Endothelial cell of umbilical vein (primary cell): ENCODE results near the gene TMPRSS9. TPM values are rescaled to one million over a fixed set of nuclear protein-coding genes. Genes with fewer than 3 reads are reported as not detected.

Source experiments
- BruUV-seq: library from RNA; stranded (reverse); fragments of 400-500 nt; replicated peaks from 2 replicates; lab custom pipeline; 2021; lab: Mats Ljungman, UMichigan
- CTCF ChIA-PET: fragments of 300-600, 350-600 bp; sonication (Branson Sonifier 250); formaldehyde crosslinking; loops from one replicate; lab custom pipeline; 2021; ENCODE audit warnings: antibody characterized with exemption, inconsistent platforms; lab: Charles Lee
- POLR2A ChIA-PET: fragments of 300-600, 350-600 bp; sonication (Branson Sonifier 250); formaldehyde crosslinking; loops from one replicate; lab custom pipeline; 2021; ENCODE audit warnings: antibody characterized with exemption, inconsistent platforms; lab: Charles Lee
- DNase-seq: peaks from one replicate; pipeline ENCODE4 v3.0.0-alpha.2; 2011; ENCODE audit warnings: low read depth, low spot score
- FAIRE-seq: peaks from 2 replicates; lab custom pipeline; 2011; peaks lifted over from hg19 to GRCh38; lab: Jason Lieb, UNC
- H2AFZ ChIP-seq: 2 replicates; pipeline ENCODE4 v1.6.0; 2012; ENCODE audit warnings: low read depth, low read length, control low read depth, inconsistent platforms
- H3K27ac ChIP-seq: 2 replicates; pipeline ENCODE4 v1.5.1; 2011; ENCODE audit warnings: low read depth, mild to moderate bottlenecking, control low read depth, low read length, moderate library complexity; ENCODE audit not compliant: insufficient read depth
- H3K27me3 ChIP-seq, 2 experiments: 2 replicates each; pipeline versions ENCODE4 v1.6.0 to v1.6.1; 2011; ENCODE audit warnings: low read length in 2 of 2, mixed read lengths in 1 of 2; ENCODE audit not compliant: control insufficient read depth in 2 of 2, insufficient read depth in 2 of 2
- H3K36me3 ChIP-seq, 2 experiments: 2 replicates in 1 of 2; 3 replicates in 1 of 2; pipeline ENCODE4 v1.5.1; 2011; ENCODE audit warnings: low read length in 2 of 2, mild to moderate bottlenecking in 1 of 2, moderate library complexity in 1 of 2; ENCODE audit not compliant: control insufficient read depth in 2 of 2, insufficient read depth in 2 of 2; ENCODE audit errors: extremely low read depth in 1 of 2
- H3K4me1 ChIP-seq: 3 replicates; pipeline ENCODE4 v1.5.1; 2011; ENCODE audit warnings: mild to moderate bottlenecking, low read length; ENCODE audit not compliant: control insufficient read depth, insufficient read depth; ENCODE audit errors: extremely low read depth
- H3K4me2 ChIP-seq: 2 replicates; pipeline ENCODE4 v1.6.1; 2011; ENCODE audit warnings: low read length, control low read depth, mixed read lengths; ENCODE audit not compliant: insufficient read depth
- H3K4me3 ChIP-seq, 3 experiments: fragments of 200-600 bp in 1 of 3; sonication (generic), shearing (Covaris generic) in 1 of 3; replicated peaks in 1 of 3; 2 replicates each; pipeline ENCODE4 v1.5.1; 2011 to 2016; ENCODE audit warnings: control low read depth in 3 of 3, low read length in 3 of 3, mild to moderate bottlenecking in 2 of 3, inconsistent platforms in 1 of 3, low read depth in 1 of 3, moderate library complexity in 1 of 3; ENCODE audit not compliant: insufficient read depth in 1 of 3
- H3K79me2 ChIP-seq: 2 replicates; pipeline ENCODE4 v1.6.0; 2012; ENCODE audit warnings: low read length, inconsistent platforms; ENCODE audit not compliant: control insufficient read depth, insufficient read depth
- H3K9ac ChIP-seq: replicated peaks from 2 replicates; pipeline ENCODE3; 2011; ENCODE audit warnings: low read length, control low read depth; ENCODE audit not compliant: insufficient read depth; ENCODE audit errors: extremely low read depth
- H3K9me1 ChIP-seq: replicated peaks from 3 replicates; pipeline ENCODE4 v1.6.0; 2011; ENCODE audit warnings: mild to moderate bottlenecking, low read length; ENCODE audit not compliant: control insufficient read depth, insufficient read depth; ENCODE audit errors: extremely low read depth
- H3K9me3 ChIP-seq: replicated peaks from 2 replicates; pipeline ENCODE4 v1.5.1; 2012; ENCODE audit warnings: low read length, inconsistent platforms; ENCODE audit not compliant: control insufficient read depth, insufficient read depth
- H4K20me1 ChIP-seq: replicated peaks from 2 replicates; pipeline ENCODE3; 2011; ENCODE audit warnings: mild to moderate bottlenecking, low read length; ENCODE audit not compliant: control insufficient read depth, insufficient read depth; ENCODE audit errors: extremely low read depth
- EZH2 ChIP-seq: IDR thresholded peaks from 2 replicates; pipeline ENCODE4 v1.6.1; 2012; ENCODE audit warnings: borderline replicate concordance, low read depth, mild to moderate bottlenecking, moderate library complexity, low read length, inconsistent platforms; ENCODE audit not compliant: severe bottlenecking
- FOS ChIP-seq: IDR thresholded peaks from 2 replicates; pipeline ENCODE4 v1.6.1; 2011; ENCODE audit warnings: mild to moderate bottlenecking, low read length, moderate library complexity, borderline replicate concordance; ENCODE audit not compliant: insufficient read depth
- GATA2 ChIP-seq: IDR thresholded peaks from 2 replicates; pipeline ENCODE4 v1.7.0; 2011; ENCODE audit warnings: low read depth, mild to moderate bottlenecking, moderate library complexity, mixed read lengths, low read length; ENCODE audit not compliant: insufficient read length, insufficient read depth
- JUN ChIP-seq: IDR thresholded peaks from 2 replicates; pipeline ENCODE4 v1.6.1; 2011; ENCODE audit warnings: borderline replicate concordance, low read depth; ENCODE audit not compliant: insufficient read length, insufficient read depth
- MYC ChIP-seq: IDR thresholded peaks from one replicate; pipeline ENCODE4 v1.6.1; 2011; ENCODE audit warnings: mild to moderate bottlenecking, low read depth, low read length
- POLR2A ChIP-seq: IDR thresholded peaks from 2 replicates; pipeline ENCODE4 v1.6.1; 2012; ENCODE audit warnings: low read depth, mild to moderate bottlenecking, control low read depth, low read length
- POLR2AphosphoS5 ChIP-seq: IDR thresholded peaks from 2 replicates; pipeline ENCODE4 v1.6.1; 2012; ENCODE audit warnings: low read depth, mild to moderate bottlenecking, control low read depth, low read length, moderate library complexity; ENCODE audit not compliant: insufficient read depth
- dilution Hi-C: fragments of 300-500 bp; cut with MboI; formaldehyde crosslinking; loops from one replicate; pipeline ENCODE4 v1.15.0; 2019; ENCODE audit warnings: low sequenced_read_pairs; ENCODE audit not compliant: extremely low pct_ligation_motif_present
- intact Hi-C: fragments of 100-400 bp; cut with micrococcal nuclease; formaldehyde crosslinking; loops from one replicate; pipeline ENCODE4 v1.10.0; 2022
- polyA plus RNA-seq, 4 experiments: library from polyadenylated mRNA; depleted of rRNA in 3 of 4; stranded (reverse) in 3 of 4; unstranded in 1 of 4; fragments of >200 nt; gene quantifications; 2 replicates each; pipeline versions ENCODE4 v1.2.1 to v1.2.3, GENCODE V29; 2011 to 2012; ENCODE audit warnings: missing spikeins in 1 of 4
- total RNA-seq: library from RNA; stranded (reverse); gene quantifications from 2 replicates; pipeline ENCODE4 v1.2.3, GENCODE V29; 2021
- TF ChIP-seq, protein P1 (sequence below), 2 donors: IDR thresholded peaks; 1 replicate in 1 of 2; 2 replicates in 1 of 2; pipeline ENCODE4 v1.5.1; 2011; ENCODE audit warnings: low read length in 2 of 2, mild to moderate bottlenecking in 2 of 2, moderate library complexity in 2 of 2, control low read depth in 1 of 2, inconsistent platforms in 1 of 2, low read depth in 1 of 2; ENCODE audit not compliant: insufficient read depth in 1 of 2; ENCODE audit errors: extremely low read depth in 1 of 2
- TF ChIP-seq, protein P2 (sequence below): IDR thresholded peaks from 2 replicates; pipeline ENCODE4 v1.6.1; 2011; ENCODE audit not compliant: insufficient read depth, insufficient read length

Gene TMPRSS9
- total and polyA plus RNA-seq, 2 donors (not counting 3 experiments of a cell fraction or from before 2014, with no cell fraction given), result not detected

DNA sequence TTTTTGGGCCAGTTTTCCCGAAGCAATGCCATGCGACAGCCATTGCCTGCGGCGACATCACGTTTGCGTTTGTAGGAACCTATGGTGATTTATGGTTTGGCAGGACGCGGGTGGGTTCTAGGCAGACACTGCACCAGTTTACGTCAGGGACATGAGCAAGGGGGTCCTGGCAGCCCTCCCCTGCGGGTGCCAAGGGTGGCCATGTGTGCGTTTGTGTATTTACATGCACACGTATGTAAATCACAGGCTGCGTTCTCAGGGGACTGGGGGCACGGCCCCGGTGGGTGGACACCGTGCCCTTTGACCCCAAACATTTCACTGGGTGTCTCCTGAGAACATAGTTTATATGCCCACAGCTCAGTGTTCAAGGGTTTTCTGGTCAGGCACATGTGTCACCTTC is 9.4 kb upstream of the TMPRSS9 start:
- intact Hi-C loops, result no loop called here
- Histone ChIP-seq H2AFZ (no peak overlapping the region), H4K20me1 (no peaks in the 10 kb centered on the region), H3K4me3 (no peak overlapping the region), H3K9ac (no peak overlapping the region), H3K9me1 (no peaks in the 10 kb centered on the region), H3K4me2 (no peak overlapping the region), H3K9me3 (no peaks in the 10 kb centered on the region), H3K79me2 (no peaks in the 10 kb centered on the region), H3K27me3 (no peaks in the 10 kb centered on the region), H3K4me1 (no peaks in the 10 kb centered on the region), H3K36me3 (peaks cover 0 to 17% of the 10 kb centered on the region in 2 experiments), H3K27ac (no peak overlapping the region)
- BruUV-seq, result no TSS peak
- FAIRE-seq, result no peak
- TF ChIP-seq FOS, result no peak
- TF ChIP-seq, protein P1, sequence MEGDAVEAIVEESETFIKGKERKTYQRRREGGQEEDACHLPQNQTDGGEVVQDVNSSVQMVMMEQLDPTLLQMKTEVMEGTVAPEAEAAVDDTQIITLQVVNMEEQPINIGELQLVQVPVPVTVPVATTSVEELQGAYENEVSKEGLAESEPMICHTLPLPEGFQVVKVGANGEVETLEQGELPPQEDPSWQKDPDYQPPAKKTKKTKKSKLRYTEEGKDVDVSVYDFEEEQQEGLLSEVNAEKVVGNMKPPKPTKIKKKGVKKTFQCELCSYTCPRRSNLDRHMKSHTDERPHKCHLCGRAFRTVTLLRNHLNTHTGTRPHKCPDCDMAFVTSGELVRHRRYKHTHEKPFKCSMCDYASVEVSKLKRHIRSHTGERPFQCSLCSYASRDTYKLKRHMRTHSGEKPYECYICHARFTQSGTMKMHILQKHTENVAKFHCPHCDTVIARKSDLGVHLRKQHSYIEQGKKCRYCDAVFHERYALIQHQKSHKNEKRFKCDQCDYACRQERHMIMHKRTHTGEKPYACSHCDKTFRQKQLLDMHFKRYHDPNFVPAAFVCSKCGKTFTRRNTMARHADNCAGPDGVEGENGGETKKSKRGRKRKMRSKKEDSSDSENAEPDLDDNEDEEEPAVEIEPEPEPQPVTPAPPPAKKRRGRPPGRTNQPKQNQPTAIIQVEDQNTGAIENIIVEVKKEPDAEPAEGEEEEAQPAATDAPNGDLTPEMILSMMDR (IDR thresholded peaks at IDR 0.05; ENCODE audit: extremely low read depth in 1 of 2, insufficient read depth in 1 of 2, low read depth in 1 of 2, low read length in 2 of 2), result no peak
- DNase-seq, result no peak
- dilution Hi-C loops, result no loop called here
- ChIA-PET CTCF (no interaction called here), POLR2A (no interaction called here)

DNA sequence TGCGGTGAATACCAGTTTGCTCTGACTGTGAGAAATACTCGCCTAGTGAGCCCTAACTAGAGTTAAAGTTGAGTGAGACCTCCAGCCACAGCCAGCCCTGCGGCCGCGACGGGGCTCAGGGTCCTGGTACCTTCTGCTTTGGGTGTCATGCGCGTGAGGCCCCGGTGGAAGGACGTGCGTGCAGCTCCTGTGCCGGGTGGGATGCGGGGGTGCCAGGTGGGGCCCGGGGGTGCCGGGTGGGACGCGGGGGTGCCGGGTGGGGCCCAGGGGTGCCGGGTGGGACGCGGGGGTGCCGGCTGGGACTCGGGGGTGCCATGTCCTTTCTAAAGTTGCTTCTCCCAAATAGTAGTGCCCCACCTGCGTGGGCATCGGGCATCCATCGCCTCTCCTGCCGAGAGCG is 8.5 kb upstream of the TMPRSS9 start:
- Histone ChIP-seq H2AFZ (no peak overlapping the region), H3K9ac (no peak overlapping the region), H3K79me2 (no peaks in the 10 kb centered on the region), H3K4me3 (no peak overlapping the region), H3K9me1 (no peaks in the 10 kb centered on the region), H3K27ac (no peak overlapping the region), H3K27me3 (no peaks in the 10 kb centered on the region), H4K20me1 (no peaks in the 10 kb centered on the region), H3K4me2 (no peak overlapping the region), H3K36me3 (peaks cover 0 to 17% of the 10 kb centered on the region in 2 experiments), H3K9me3 (no peaks in the 10 kb centered on the region), H3K4me1 (no peaks in the 10 kb centered on the region)
- dilution Hi-C loops, result no loop called here
- CTCF ChIA-PET, result no interaction called here
- no peak for DNase-seq
- no peak for FAIRE-seq
- no TSS peak for BruUV-seq
- POLR2A ChIA-PET, result no interaction called here
- no peak for TF ChIP-seq FOS
- TF ChIP-seq GATA2, result no peak
- TF ChIP-seq, protein P1 (IDR thresholded peaks at IDR 0.05; ENCODE audit: extremely low read depth in 1 of 2, insufficient read depth in 1 of 2, low read depth in 1 of 2, low read length in 2 of 2), result no peak
- no peak for TF ChIP-seq MYC
- TF ChIP-seq POLR2A, result no peak
- TF ChIP-seq, protein P2, sequence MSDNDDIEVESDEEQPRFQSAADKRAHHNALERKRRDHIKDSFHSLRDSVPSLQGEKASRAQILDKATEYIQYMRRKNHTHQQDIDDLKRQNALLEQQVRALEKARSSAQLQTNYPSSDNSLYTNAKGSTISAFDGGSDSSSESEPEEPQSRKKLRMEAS, result no peak
- no peak for TF ChIP-seq POLR2AphosphoS5
- TF ChIP-seq JUN, result no peak
- TF ChIP-seq EZH2, result no peak
- intact Hi-C loops, result no loop called here
